GM18505 (cell line): Measurements from ENCODE around the gene RAD54L.

Experiments
- ATAC-seq: cut with Tn5 transposase; IDR thresholded peaks from one replicate; pipeline ENCODE4 v1.9.1; 2021; ENCODE audit not compliant: unreplicated experiment
- POLR2A ChIP-seq: IDR thresholded peaks from 4 replicates; pipeline ENCODE4 v1.6.1; 2011; ENCODE audit warnings: borderline replicate concordance; ENCODE audit not compliant: insufficient read depth, insufficient read length; ENCODE audit errors: extremely low read depth

RAD54L gene

DNA sequence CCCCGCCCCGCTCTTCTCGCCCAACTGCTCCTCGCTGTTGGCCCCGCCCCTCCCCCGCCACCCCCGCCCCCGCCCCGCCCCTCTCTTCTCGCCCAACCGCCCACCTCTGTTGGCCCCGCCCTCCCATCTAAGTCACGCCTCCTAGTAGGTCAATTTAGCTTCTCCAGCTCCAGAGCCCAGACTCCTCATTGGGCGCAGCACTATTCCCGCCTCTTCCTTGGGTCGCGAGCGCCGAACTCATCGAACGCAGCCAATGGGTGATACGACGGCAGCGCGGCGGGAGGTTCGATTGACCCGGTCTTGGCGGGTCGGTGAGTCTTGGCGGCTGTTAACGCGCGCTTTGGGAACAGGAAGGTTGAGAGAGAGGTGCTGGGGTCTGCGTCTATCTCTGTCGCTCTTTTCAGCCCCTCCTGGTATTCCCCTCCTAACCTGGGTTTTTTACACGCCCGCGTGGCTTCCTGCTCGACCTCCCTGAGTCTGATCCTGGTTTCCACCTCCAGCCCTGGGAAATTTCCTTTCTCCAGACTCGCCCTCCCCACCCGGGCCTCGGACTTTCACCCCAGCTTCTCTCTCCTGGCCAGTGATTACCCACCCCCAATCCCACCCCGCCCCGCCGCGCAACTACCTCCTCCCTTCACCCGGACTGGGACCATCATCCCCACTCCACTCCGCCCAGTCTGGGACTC, at the start of gene RAD54L:
RAD54L (plus strand) TSS at position 328 of the 686 bp plus-strand sequence. CDS start 643 bp downstream, outside the sequence.
- TF ChIP-seq POLR2A: peak; percentile 71
- ATAC-seq: peak; percentile 90

DNA sequence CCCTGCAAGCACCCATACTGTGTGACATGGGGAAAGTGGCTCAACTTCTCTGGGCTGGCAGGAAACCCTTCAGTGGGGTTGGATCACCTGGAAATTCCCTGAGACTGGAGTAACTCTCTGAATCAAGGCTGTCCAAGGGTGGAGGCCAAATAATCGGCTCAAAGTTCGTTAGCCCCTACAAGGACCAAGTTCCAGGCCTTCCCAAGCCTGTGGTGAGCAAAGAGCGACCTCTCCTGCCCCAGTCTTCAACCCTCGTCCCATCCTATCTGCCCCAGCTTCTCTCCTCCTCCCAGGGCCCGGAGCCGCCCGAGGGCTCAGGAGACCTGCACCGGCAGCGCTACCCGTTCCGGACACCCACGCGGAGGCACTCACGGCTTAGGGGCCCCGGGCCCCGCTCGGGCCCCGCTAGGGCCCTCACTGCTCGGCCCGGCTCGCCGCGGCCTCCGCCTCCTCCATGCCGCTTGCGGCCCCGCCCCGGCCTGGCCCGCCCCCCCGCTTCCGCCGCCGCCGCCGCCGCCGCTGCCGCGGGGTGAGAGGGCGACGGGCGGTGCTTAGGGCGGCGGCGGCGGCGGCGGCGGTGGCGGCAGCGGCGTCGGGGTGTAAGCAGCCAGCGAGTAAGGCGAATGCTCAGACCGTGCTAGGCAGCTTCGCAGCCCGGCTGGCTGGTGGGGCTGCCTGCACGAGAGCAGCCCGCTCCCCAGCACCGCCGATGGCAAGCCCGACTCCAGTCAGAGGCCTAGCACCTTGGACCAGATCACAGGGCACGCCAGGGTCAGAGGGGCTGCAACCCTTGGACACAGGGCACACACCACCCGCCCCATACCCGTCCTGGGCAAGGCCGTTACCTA, 49.4 kb upstream of the RAD54L start, which contains the start of gene POMGNT1:
POMGNT1 (minus strand) TSS at position 471 of the 848 bp plus-strand sequence. CDS start 613 bp downstream, outside the sequence.
- ATAC-seq: peak; percentile 89
- TF ChIP-seq POLR2A: peak; percentile 78

DNA sequence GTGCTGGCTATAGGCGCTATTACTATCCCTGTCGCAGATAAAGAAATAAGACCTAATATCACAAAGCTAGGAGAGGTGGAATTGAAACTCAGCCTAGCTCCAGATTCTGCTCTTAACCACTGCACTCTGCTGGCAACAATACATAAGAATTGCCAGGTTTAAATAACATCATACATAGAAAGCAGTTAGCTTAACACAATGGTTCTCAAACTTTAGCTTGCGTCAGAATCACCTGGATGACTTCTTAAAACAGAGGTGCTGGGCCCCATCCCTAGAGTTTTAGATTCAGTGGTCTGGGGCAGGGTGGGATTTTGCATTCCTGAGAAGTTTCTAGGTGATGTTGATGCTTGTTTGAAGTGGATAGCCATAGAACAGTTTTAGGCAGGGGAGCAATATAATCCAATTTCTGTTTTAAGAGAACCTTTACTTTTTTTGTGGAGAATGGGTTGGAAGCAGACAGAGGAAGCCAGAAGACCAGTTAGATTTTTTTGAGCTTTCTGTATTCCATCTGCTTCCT, 48.3 kb upstream of the RAD54L start:
- TF ChIP-seq POLR2A: no peak
- ATAC-seq: no peak

DNA sequence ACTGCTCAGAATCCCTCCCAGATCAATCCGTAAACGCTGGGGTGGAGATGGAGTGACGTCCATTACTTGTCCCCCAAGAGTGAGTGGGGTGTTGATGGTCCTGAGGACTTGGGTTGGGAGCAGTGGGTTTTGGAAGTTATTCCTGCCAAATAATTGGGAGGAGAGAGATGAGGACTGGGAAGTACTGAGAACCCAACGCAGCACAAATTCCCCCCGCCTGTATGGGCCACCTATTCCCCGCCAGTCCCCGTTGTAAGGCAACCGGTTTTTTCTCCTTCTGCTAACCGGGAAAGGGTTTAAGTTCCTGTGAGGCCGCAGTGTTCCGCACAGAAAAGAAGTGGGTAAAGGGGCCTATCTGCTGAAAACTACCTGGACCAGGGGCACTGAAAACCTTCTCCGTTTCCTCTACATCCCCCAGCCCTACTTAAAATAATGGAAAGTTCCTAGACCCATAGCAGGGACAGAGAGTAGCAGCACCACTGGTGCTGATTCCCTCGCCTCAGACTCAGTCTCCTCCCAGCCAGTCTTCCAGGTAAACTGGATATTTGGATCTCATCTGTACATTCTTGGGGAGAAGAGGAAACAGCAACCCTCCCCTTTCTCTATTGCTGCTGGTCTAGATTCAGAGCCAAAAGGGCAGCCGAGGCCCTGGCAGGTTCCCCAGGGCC, 43.7 kb upstream of the RAD54L start:
- TF ChIP-seq POLR2A: no peak
- ATAC-seq: no peak

DNA sequence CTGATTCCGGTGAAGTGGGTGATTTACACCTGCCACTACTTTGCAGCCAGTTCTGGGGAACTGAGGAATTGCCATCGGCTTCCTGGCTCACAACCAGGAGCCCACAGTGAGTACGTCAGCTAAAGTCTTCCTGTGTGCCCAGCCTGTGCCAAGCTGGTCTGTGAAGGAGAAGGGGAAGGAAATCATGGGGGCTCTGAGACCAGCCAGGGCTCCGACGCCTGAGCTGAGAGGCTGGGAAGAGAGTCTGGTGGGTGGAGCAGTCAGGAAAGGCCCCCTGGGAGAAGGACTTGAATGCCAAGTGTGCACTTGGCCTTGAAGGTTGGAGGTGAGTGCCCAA, 43.2 kb upstream of the RAD54L start:
- TF ChIP-seq POLR2A: no peak
- no peak for ATAC-seq

DNA sequence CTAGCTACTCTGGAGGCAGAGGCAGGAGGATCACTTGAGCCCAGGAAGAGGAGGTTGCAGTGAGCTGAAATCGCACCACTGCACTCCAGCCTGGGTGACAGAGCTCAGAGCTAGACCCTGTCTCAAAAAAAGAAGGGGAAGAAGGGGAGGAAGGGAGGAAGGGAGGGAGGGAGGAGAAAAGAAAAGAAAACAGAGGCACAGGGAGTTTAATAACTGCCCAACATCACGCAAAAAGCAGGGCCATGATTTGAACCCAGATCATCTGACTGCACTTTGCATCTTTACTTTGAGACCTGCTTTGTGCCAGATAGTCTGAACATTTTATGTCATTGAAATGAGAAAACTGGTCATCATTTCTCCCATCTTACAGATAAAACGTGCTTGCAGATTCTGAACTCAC, 42.4 kb upstream of the RAD54L start:
- ATAC-seq: no peak
- TF ChIP-seq POLR2A: no peak

DNA sequence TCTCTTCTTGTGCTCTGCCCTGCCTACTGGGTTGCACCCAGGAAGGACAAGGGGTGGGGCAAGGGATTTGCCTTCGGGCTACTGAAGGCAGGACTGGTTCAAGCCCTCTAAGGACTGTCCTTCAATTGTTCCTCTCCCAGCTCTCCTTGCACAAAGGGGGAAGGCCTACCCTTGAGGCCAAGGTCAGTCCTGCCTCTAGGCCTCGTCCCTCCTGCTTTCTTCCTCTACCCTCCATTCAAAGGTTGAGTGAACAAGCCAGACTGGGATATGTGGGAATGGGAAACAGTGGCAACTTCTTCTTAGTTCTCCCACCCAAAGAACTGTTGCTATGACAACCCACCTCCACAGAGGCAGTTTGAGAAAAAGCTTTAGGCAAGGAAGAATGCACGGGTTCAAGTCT, 41.8 kb upstream of the RAD54L start:
- no peak for TF ChIP-seq POLR2A
- ATAC-seq: no peak

DNA sequence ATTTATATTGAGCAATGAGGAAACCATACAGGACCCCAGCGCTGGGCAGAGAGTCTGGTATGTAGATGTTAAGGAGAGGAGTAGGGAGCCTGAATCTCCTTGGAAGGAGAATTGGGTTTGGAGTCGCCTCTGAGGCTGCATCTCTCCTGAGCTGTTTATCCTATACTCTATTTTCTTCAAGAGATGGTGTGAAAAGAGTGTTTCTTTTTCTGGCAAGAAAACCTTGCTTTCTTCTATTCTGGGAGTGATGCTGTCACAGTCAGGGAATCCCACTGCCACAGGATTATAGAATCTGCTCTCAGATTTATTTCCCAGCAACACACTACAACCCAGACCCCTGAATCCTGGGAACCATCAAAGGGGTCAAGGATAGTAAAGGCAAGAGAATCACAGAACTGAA, 41.2 kb upstream of the RAD54L start:
- TF ChIP-seq POLR2A: no peak
- no peak for ATAC-seq

DNA sequence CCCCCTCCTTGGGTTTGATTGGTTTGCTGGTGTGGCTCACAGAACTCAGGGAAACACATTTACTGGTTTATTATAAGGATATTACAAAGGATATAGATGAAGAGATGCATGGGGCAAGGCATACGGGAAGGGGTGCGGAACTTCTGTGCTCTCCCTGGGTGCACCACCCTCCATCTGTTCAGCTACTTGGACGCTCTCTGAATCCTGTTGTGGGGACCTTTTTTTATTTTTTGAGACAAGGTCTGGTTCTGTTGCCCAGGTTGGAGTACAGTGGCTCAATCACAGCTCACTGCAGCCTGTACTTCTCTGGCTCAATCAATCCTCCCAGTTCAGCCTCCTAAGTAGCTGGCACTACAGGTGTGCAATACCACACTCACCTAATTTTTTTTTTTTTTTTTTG, 37.0 kb upstream of the RAD54L start:
- no peak for TF ChIP-seq POLR2A
- no peak for ATAC-seq

DNA sequence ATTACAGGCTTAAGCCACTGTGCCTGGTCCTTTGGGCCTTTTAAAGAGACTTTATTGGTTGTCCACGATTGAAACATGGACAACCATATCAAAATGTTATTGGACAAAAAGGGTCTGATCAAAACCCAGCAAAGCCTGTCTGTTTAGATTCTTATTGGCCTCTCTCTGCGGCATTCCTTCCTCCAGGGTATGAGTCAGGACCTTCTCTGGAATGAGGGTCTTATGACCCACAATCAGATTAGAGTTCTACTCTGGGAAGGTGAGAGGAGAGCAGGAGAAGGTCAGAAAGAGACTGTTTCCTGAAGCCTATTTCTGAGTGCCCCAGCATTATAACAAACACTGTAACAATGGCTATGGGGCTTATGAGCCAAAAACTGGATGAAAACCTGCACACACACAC, 36.5 kb upstream of the RAD54L start:
- ATAC-seq: no peak
- no peak for TF ChIP-seq POLR2A

DNA sequence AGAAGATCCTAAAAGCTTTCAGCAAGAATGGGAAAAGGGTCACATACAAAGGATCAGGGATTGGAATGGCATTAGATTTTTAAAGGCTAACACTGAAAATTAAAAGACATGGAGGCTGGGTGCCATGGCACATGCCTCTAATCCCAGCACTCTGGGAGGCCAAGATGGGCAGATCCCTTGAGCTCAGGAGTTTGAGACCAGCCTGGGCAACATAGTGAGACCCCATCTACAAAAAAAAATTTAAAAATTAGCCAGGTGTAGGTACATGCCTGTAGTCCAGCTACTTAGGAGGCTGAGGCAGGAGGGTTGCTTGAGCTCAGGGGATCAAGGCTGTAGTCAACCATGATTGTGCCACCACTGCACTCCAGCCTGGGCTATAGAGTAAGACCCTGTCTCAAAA, 32.1 kb upstream of the RAD54L start:
- TF ChIP-seq POLR2A: no peak
- ATAC-seq: no peak

DNA sequence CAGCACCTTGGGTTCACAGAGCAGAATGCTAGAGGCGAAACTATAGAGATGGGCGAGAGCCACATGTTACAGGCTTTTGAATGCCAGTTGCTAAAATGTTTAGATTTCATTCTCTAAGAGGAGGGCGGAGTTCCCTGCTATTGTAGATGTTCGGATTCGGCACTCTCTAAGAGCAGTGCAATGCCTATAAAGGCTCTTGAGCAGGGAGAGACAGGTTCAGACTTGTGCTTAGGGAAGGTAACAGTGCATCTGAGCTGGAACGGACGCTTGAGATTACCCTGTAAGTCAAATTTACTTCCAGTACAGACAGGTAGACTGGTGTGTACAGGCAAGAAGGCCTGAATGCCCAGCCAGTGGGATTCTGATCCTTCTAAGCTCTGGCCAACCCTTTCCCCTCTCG, 29.1 kb upstream of the RAD54L start:
- ATAC-seq: no peak
- TF ChIP-seq POLR2A: no peak
